OCI-LY3 (cell line): ENCODE results near the gene GRAP2.

ENCODE experiments used
- H2AFZ ChIP-seq: fragments of 200-600, 300-600 bp; shearing (Covaris generic); 2 replicates; pipeline ENCODE4 v1.6.0; 2014; ENCODE audit warnings: antibody characterized with exemption, low read depth, low read length
- H3K27ac ChIP-seq: fragments of 200-600, 300-600 bp; sonication (generic); 2 replicates; pipeline ENCODE4 v1.5.1; 2014; ENCODE audit warnings: mild to moderate bottlenecking, low read length, moderate library complexity, mixed read lengths
- H3K27me3 ChIP-seq: fragments of 200-600, 300-600 bp; sonication (generic); 2 replicates; pipeline ENCODE4 v1.6.1; 2014; ENCODE audit warnings: low read depth, low read length, mixed read lengths
- H3K36me3 ChIP-seq: fragments of 200-600, 300-600 bp; sonication (generic); replicated peaks from 2 replicates; pipeline ENCODE3; 2014; ENCODE audit warnings: low read depth, low read length, mixed read lengths
- H3K4me1 ChIP-seq: fragments of 300-600, 200-600 bp; sonication (generic); 2 replicates; pipeline ENCODE4 v1.6.1; 2014; ENCODE audit warnings: low read length, mixed read lengths
- H3K4me2 ChIP-seq: fragments of 200-600, 300-600 bp; sonication (generic); 2 replicates; pipeline ENCODE4 v1.6.1; 2014; ENCODE audit warnings: low read length, mixed read lengths
- H3K4me3 ChIP-seq: fragments of 300-600, 200-600 bp; sonication (generic); 2 replicates; pipeline ENCODE4 v1.5.1; 2014; ENCODE audit warnings: antibody characterized with exemption, mild to moderate bottlenecking, low read length, moderate library complexity
- H3K79me2 ChIP-seq: fragments of 300-600, 200-600 bp; shearing (Covaris generic); 2 replicates; pipeline ENCODE4 v1.6.1; 2014; ENCODE audit warnings: mild to moderate bottlenecking, low read length, mixed read lengths
- H3K9ac ChIP-seq: fragments of 300-600, 200-600 bp; shearing (Covaris generic); 2 replicates; pipeline ENCODE4 v1.6.0; 2014; ENCODE audit warnings: mild to moderate bottlenecking, low read length, moderate library complexity
- H3K9me3 ChIP-seq: fragments of 200-600, 300-600 bp; shearing (Covaris generic); 2 replicates; pipeline ENCODE4 v1.6.1; 2014; ENCODE audit warnings: low read length, mixed read lengths; ENCODE audit not compliant: insufficient read depth
- H4K20me1 ChIP-seq: fragments of 200-600, 300-600 bp; sonication (generic); 2 replicates; pipeline ENCODE4 v1.6.1; 2016; ENCODE audit warnings: low read length, mixed read lengths; ENCODE audit not compliant: insufficient read depth
- CTCF ChIP-seq: fragments of 200-600, 300-600 bp; sonication (generic); IDR thresholded peaks from 2 replicates; pipeline ENCODE4 v1.5.1; 2014; ENCODE audit warnings: antibody characterized with exemption, low read length, low read depth
- EZH2phosphoT487 ChIP-seq: fragments of 200-600 bp; shearing (Covaris generic); IDR thresholded peaks from 2 replicates; pipeline ENCODE4 v1.6.1; 2018; ENCODE audit warnings: antibody characterized with exemption, mixed run types, low read depth

Gene GRAP2

GRCh38 chr22:39984746-39985145 lies 83.9 kb downstream of the GRAP2 start:
- no peaks in the 10 kb centered on the region for H3K36me3 ChIP-seq
- no peaks in the 10 kb centered on the region for H3K9me3 ChIP-seq
- no peak overlapping the region for H3K4me3 ChIP-seq
- H3K4me2 ChIP-seq, result no peak overlapping the region
- H2AFZ ChIP-seq, result no peak overlapping the region
- no peak overlapping the region for H3K27ac ChIP-seq
- peaks cover 4% of the 10 kb centered on the region; the same call in 1 of the 2 replicates for H3K4me1 ChIP-seq
- no peaks in the 10 kb centered on the region for H3K79me2 ChIP-seq
- H4K20me1 ChIP-seq, result no peaks in the 10 kb centered on the region; the same call in 1 of the 2 replicates
- TF ChIP-seq EZH2phosphoT487 (no peak), CTCF (no peak)
- no peak overlapping the region for H3K9ac ChIP-seq
- H3K27me3 ChIP-seq, result peaks cover 32% of the 10 kb centered on the region

GRCh38 chr22:39985383-39986035 lies 84.6 kb downstream of the GRAP2 start:
- TF ChIP-seq CTCF (no peak), EZH2phosphoT487 (no peak)
- Histone ChIP-seq H3K9me3 (no peaks in the 10 kb centered on the region), H3K27ac (no peak overlapping the region), H3K4me1 (peaks cover 4% of the 10 kb centered on the region; the same call in 1 of the 2 replicates), H3K4me2 (0 out of 2 replicates have a peak overlapping the region, but pooled peaks have one; percentile 16), H4K20me1 (no peaks in the 10 kb centered on the region; the same call in 1 of the 2 replicates), H3K79me2 (no peaks in the 10 kb centered on the region), H3K9ac (no peak overlapping the region), H3K4me3 (no peak overlapping the region), H2AFZ (no peak overlapping the region), H3K36me3 (no peaks in the 10 kb centered on the region), H3K27me3 (peaks cover 26% of the 10 kb centered on the region)

GRCh38 chr22:39988386-39989114 lies 87.7 kb downstream of the GRAP2 start:
- H3K79me2 ChIP-seq, result no peaks in the 10 kb centered on the region
- no peaks in the 10 kb centered on the region; the same call in 1 of the 2 replicates for H4K20me1 ChIP-seq
- H3K27me3 ChIP-seq, result peaks cover 21% of the 10 kb centered on the region
- H3K9me3 ChIP-seq, result no peaks in the 10 kb centered on the region
- TF ChIP-seq CTCF (no peak), EZH2phosphoT487 (no peak)
- H3K4me1 ChIP-seq, result peaks cover 4% of the 10 kb centered on the region; the same call in 1 of the 2 replicates
- no peak overlapping the region for H2AFZ ChIP-seq
- no peak overlapping the region for H3K27ac ChIP-seq
- H3K4me3 ChIP-seq, result no peak overlapping the region
- no peak overlapping the region for H3K4me2 ChIP-seq
- no peak overlapping the region for H3K9ac ChIP-seq
- H3K36me3 ChIP-seq, result no peaks in the 10 kb centered on the region

GRCh38 chr22:39989633-39990032 lies 88.7 kb downstream of the GRAP2 start:
- H3K4me1 ChIP-seq, result peaks cover 4% of the 10 kb centered on the region; the same call in 1 of the 2 replicates
- H3K36me3 ChIP-seq, result no peaks in the 10 kb centered on the region
- no peak overlapping the region for H2AFZ ChIP-seq
- H4K20me1 ChIP-seq, result no peaks in the 10 kb centered on the region
- no peak overlapping the region for H3K4me3 ChIP-seq
- H3K4me2 ChIP-seq, result no peak overlapping the region
- no peaks in the 10 kb centered on the region for H3K79me2 ChIP-seq
- no peak overlapping the region for H3K9ac ChIP-seq
- no peak overlapping the region for H3K27ac ChIP-seq
- no peaks in the 10 kb centered on the region for H3K9me3 ChIP-seq
- TF ChIP-seq EZH2phosphoT487 (no peak), CTCF (no peak)
- H3K27me3 ChIP-seq, result peaks cover 13% of the 10 kb centered on the region
